Heart left ventricle (tissue), 13 donors: ENCODE data around the gene SEPTIN5.

Experiments used
- POLR2A ChIP-seq, 2 donors: fragments of 450-650 bp; IDR thresholded peaks; one replicate each; pipeline ENCODE4 v1.6.1; 2017; ENCODE audit warnings: antibody characterized with exemption in 2 of 2, mild to moderate bottlenecking in 2 of 2, moderate library complexity in 2 of 2
- TF ChIP-seq, protein P1 (sequence below), 12 donors: fragments of 200-600 bp; sonication (generic) in 4 of 12; IDR thresholded peaks; one replicate each; pipeline versions ENCODE4 v1.5.0 to v1.8.0; 2018 to 2022; ENCODE audit warnings: antibody characterized with exemption in 12 of 12, mild to moderate bottlenecking in 5 of 12
- donor health status: ischemic (EF 13 %, LVEDD 7.1; RV severe dilation, severe dysfunction).
- donor health status: DM: no; HTN: yes; CAD: no.
- donor health status: DM: no; HTN: no; CAD: no.
- donor health status: ischemic (EF 25% LVEDD 6.9; RV normal size, moderate dysfunction).
- donor health status: ischemic (EF 25% LVEDD 5.7; RV mildly dilated, moderate dysfunction).
- donor health status: ischemic (EF 35%, LVEDD 5.7; RV mildly dilated, moderate dysfunction).
- donor health status: nonischemic (EF 11% LVEDD 7.7; RV severe dilation, severe dysfunction).
- donor health status: DM: yes; HTN: yes; CAD: no.
- donor health status: PGD.
- donor health status: ischemic (EF 29% LVEDD 5.4; RV normal size, mild dysfunction).
- donor health status: nonischemic (EF 23%, LVEDD 6.1; RV moderate dilation, normal function).

DNA sequence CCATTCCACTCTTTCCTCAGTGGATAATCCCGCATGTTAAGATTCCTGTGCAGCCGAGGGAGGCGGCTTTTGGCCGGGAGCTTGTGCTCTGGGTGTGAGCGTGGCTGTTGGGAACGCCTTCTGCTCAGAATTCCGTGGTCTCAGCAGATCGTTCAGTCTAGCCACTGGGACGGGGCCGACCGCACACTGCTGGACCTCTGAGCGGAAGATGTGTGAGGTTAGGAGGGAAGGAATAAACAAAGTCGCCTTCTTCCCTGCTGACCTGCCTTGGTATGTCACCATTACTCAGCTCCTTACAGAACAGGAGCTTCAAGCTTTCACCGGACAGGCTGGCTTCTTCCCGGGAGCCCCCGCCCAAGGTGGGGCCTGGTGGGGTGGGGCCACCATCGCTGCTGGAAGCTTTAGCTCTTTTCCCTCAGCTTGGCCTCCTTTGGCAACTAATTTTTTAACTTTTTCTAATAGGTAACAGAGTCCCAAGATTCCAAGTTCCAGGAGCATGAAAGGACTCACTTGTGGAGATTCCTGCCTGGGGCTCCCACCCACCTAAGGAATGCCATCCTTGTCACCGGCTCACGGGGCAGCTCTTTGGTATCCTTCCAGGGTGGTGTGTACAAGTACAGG is 22.5 kb upstream of the SEPTIN5 start:
- TF ChIP-seq, protein P1, sequence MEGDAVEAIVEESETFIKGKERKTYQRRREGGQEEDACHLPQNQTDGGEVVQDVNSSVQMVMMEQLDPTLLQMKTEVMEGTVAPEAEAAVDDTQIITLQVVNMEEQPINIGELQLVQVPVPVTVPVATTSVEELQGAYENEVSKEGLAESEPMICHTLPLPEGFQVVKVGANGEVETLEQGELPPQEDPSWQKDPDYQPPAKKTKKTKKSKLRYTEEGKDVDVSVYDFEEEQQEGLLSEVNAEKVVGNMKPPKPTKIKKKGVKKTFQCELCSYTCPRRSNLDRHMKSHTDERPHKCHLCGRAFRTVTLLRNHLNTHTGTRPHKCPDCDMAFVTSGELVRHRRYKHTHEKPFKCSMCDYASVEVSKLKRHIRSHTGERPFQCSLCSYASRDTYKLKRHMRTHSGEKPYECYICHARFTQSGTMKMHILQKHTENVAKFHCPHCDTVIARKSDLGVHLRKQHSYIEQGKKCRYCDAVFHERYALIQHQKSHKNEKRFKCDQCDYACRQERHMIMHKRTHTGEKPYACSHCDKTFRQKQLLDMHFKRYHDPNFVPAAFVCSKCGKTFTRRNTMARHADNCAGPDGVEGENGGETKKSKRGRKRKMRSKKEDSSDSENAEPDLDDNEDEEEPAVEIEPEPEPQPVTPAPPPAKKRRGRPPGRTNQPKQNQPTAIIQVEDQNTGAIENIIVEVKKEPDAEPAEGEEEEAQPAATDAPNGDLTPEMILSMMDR (IDR thresholded peaks at IDR 0.05): no peak
- TF ChIP-seq POLR2A (IDR thresholded peaks at IDR 0.05): no peak
